K562 (cell line): ENCODE measurements around the gene CDH2. TPM values are rescaled to one million over a fixed set of nuclear protein-coding genes. Genes with fewer than 3 reads are reported as not detected.

ENCODE experiments used
- ATAC-seq: fragments of 200-7000 bp; cut with Tn5 transposase; 3 replicates; pipeline ENCODE4 v1.9.1; 2020; ENCODE audit warnings: moderate library complexity
- BruUV-seq: library from RNA; stranded (reverse); fragments of 400-500 nt; replicated peaks from 2 replicates; lab custom pipeline; 2021; lab: Mats Ljungman, UMichigan
- CTCF ChIA-PET: fragments of 300-600 bp; formaldehyde crosslinking; extraction: SDS; loops from one replicate; lab custom pipeline; 2021; ENCODE audit warnings: low intra/inter-chr PET ratio; lab: Yijun Ruan, JAX
- POLR2A ChIA-PET: fragments of 300-600, 350-650 bp; sonication (Branson Sonifier 250); formaldehyde crosslinking; extraction: SDS; loops from one replicate; lab custom pipeline; 2021; ENCODE audit warnings: antibody characterized with exemption, inconsistent platforms; lab: Yijun Ruan, JAX
- DNase-seq, 4 experiments: peaks; one replicate each; pipeline versions ENCODE4 v3.0.0 to v3.0.0-alpha.2; 2011 to 2018; ENCODE audit warnings: low spot score in 3 of 4, mixed read lengths in 3 of 4; ENCODE audit errors: extremely low read depth in 1 of 4
- FAIRE-seq: peaks from 2 replicates; lab custom pipeline; 2011; peaks lifted over from hg19 to GRCh38; lab: Jason Lieb, UNC
- H2AFZ ChIP-seq: 2 replicates; pipeline ENCODE4 v1.6.0; 2011; ENCODE audit warnings: low read depth, low read length, control low read depth, inconsistent platforms
- H3K27ac ChIP-seq: fragments of 200-600 bp; 3 replicates; pipeline ENCODE4 v1.8.0; 2011; ENCODE audit warnings: low read depth, mild to moderate bottlenecking, control low read depth, inconsistent platforms, low read length, moderate library complexity, mixed read lengths; ENCODE audit errors: extremely low read depth
- H3K27me3 ChIP-seq, 2 experiments: fragments of 300-600 bp in 1 of 2; 2 replicates in 1 of 2; 3 replicates in 1 of 2; pipeline versions ENCODE4 v1.6.0 to v1.8.0; 2011; ENCODE audit warnings: inconsistent platforms in 2 of 2, low read length in 2 of 2, mild to moderate bottlenecking in 1 of 2, mixed read lengths in 1 of 2, moderate library complexity in 1 of 2; ENCODE audit not compliant: control insufficient read depth in 2 of 2, insufficient read depth in 2 of 2
- H3K36me3 ChIP-seq: fragments of 300-600 bp; 3 replicates; pipeline ENCODE4 v1.8.0; 2011; ENCODE audit warnings: mild to moderate bottlenecking, low read length, inconsistent platforms; ENCODE audit not compliant: control insufficient read depth, insufficient read depth
- H3K4me1 ChIP-seq, 2 experiments: fragments of 200-600 bp in 1 of 2; replicated peaks in 1 of 2; 2 replicates in 1 of 2; 3 replicates in 1 of 2; pipeline versions ENCODE4 v1.5.1 to v1.8.0; 2011; ENCODE audit warnings: inconsistent platforms in 2 of 2, low read length in 2 of 2, mild to moderate bottlenecking in 1 of 2, mixed read lengths in 1 of 2, moderate library complexity in 1 of 2; ENCODE audit not compliant: control insufficient read depth in 2 of 2, insufficient read depth in 2 of 2
- H3K4me2 ChIP-seq: 2 replicates; pipeline ENCODE4 v1.6.1; 2011; ENCODE audit warnings: low read length, control low read depth, inconsistent platforms, mixed read lengths; ENCODE audit not compliant: insufficient read depth
- H3K4me3 ChIP-seq: fragments of 200-600 bp; sonication (generic), shearing (Covaris generic); 2 replicates; pipeline ENCODE4 v1.5.1; 2016; ENCODE audit warnings: control low read depth, inconsistent platforms
- H3K79me2 ChIP-seq: fragments of 200-600 bp; 3 replicates; pipeline ENCODE4 v1.8.0; 2011; ENCODE audit warnings: low read length, inconsistent platforms; ENCODE audit not compliant: control insufficient read depth, insufficient read depth
- H3K9ac ChIP-seq, 2 experiments: 2 replicates each; pipeline versions ENCODE4 v1.6.0 to v1.6.1; 2011; ENCODE audit warnings: low read depth in 2 of 2, low read length in 2 of 2, control low read depth in 1 of 2, inconsistent platforms in 1 of 2, mild to moderate bottlenecking in 1 of 2, mixed read lengths in 1 of 2; ENCODE audit not compliant: insufficient read depth in 1 of 2
- H3K9me1 ChIP-seq: one replicate; pipeline ENCODE4 v1.6.0; 2011; ENCODE audit warnings: inconsistent platforms, mild to moderate bottlenecking, low read length, moderate library complexity; ENCODE audit not compliant: control insufficient read depth, insufficient read depth
- H3K9me3 ChIP-seq: replicated peaks from 2 replicates; pipeline ENCODE4 v1.5.1; 2011; ENCODE audit warnings: low read depth, low read length, inconsistent platforms; ENCODE audit not compliant: control insufficient read depth, insufficient read depth
- H4K20me1 ChIP-seq: replicated peaks from 2 replicates; pipeline ENCODE4 v1.6.1; 2011; ENCODE audit warnings: low read length, inconsistent platforms, mixed read lengths; ENCODE audit not compliant: control insufficient read depth, insufficient read depth
- BCOR ChIP-seq: fragments of 450-650 bp; IDR thresholded peaks from 2 replicates; pipeline ENCODE4 v1.6.1; 2016
- ELK1 ChIP-seq: sonication (generic); formaldehyde crosslinking; IDR thresholded peaks from 2 replicates; pipeline ENCODE4 v1.8.1; 2022; ENCODE audit warnings: missing genetic modification reagents
- FUS ChIP-seq: fragments of 200-400 bp; formaldehyde crosslinking; optimal IDR thresholded peaks from 2 replicates; pipeline ENCODE3; 2017; ENCODE audit warnings: low read depth, low read length
- KDM5B ChIP-seq: fragments of 200-600 bp; sonication (generic); IDR thresholded peaks from 2 replicates; pipeline ENCODE4 v1.6.1; 2012; ENCODE audit warnings: low read depth, mild to moderate bottlenecking, moderate library complexity, low read length, control low read depth, inconsistent platforms; ENCODE audit not compliant: insufficient replicate concordance
- MNT ChIP-seq, 2 experiments: fragments of 450-650 bp; conservative IDR thresholded peaks; 2 replicates each; pipeline ENCODE4 v1.6.1; 2017; ENCODE audit warnings: mild to moderate bottlenecking in 2 of 2, moderate library complexity in 2 of 2
- PHB2 ChIP-seq: fragments of 450-650 bp; IDR thresholded peaks from 2 replicates; pipeline ENCODE4 v1.6.1; 2017; ENCODE audit warnings: low read depth
- RBM25 ChIP-seq: fragments of 200-400 bp; formaldehyde crosslinking; IDR thresholded peaks from 2 replicates; pipeline ENCODE4 v1.6.1; 2018; ENCODE audit warnings: low read length, low read depth, moderate library complexity; ENCODE audit not compliant: severe bottlenecking
- SP1 ChIP-seq: sonication (generic); formaldehyde crosslinking; IDR thresholded peaks from 2 replicates; pipeline ENCODE4 v1.8.1; 2022; ENCODE audit warnings: mild to moderate bottlenecking, missing genetic modification reagents
- ZBTB5 ChIP-seq: fragments of 450-650 bp; IDR thresholded peaks from 2 replicates; pipeline ENCODE4 v1.6.1; 2017; ENCODE audit warnings: antibody characterized with exemption
- ZKSCAN8 ChIP-seq: fragments of 200-800 bp; sonication (Bioruptor generic); IDR thresholded peaks from 2 replicates; pipeline ENCODE4 v1.6.1; 2016; ENCODE audit warnings: missing genetic modification characterization, missing compliant biosample characterization
- ZMIZ1 ChIP-seq, 2 experiments: fragments of 150-350 bp in 1 of 2; IDR thresholded peaks; 2 replicates each; pipeline ENCODE4 v1.6.1; 2012 to 2016; ENCODE audit warnings: low read depth in 2 of 2, low read length in 2 of 2, mild to moderate bottlenecking in 1 of 2, moderate library complexity in 1 of 2
- ZNF740 ChIP-seq, 3 experiments: fragments of 200-800 bp in 1 of 3; sonication (Bioruptor generic) in 1 of 3; sonication (generic) in 1 of 3; formaldehyde crosslinking in 1 of 3; IDR thresholded peaks; 2 replicates each; pipeline versions ENCODE4 v1.6.1 to v1.8.0; 2016 to 2022; ENCODE audit warnings: mild to moderate bottlenecking in 2 of 3, missing compliant biosample characterization in 2 of 3, missing genetic modification characterization in 2 of 3, missing genetic modification reagents in 1 of 3
- in situ Hi-C: fragments of 300-500 bp; cut with MboI; formaldehyde crosslinking; loops from 4 replicates; pipeline ENCODE4 v1.15.0; 2018; ENCODE audit warnings: inconsistent platforms, mixed read lengths
- intact Hi-C: fragments of 100-400 bp; cut with micrococcal nuclease; formaldehyde crosslinking; loops from 2 replicates; pipeline ENCODE4 v1.14.2; 2022
- polyA plus RNA-seq, 8 experiments: library from polyadenylated mRNA; depleted of rRNA in 4 of 8; stranded (reverse) in 5 of 8; unstranded in 3 of 8; fragments of >200 nt; fragmentation: Nextera tagmentation in 2 of 8; fragmentation: Illumina TruSeq in 1 of 8; extraction: Ambion mirVana in 2 of 8; extraction: Trizol in 1 of 8; gene quantifications; 2 replicates each; pipeline versions ENCODE4 v1.2.1 to v1.2.3, GENCODE V29; 2011 to 2014; ENCODE audit warnings: inconsistent platforms in 1 of 8, missing spikeins in 1 of 8
- total RNA-seq, 7 experiments: library from RNA; depleted of rRNA in 6 of 7; stranded (reverse); fragments of >200 nt in 6 of 7; fragmentation: Illumina TruSeq in 2 of 7; extraction: Trizol in 2 of 7; gene quantifications; 2 replicates each; pipeline versions ENCODE4 v1.2.1 to v1.2.3, GENCODE V29; 2011 to 2021; ENCODE audit warnings: low replicate concordance in 1 of 7

CDH2 gene
- total and polyA plus RNA-seq, 9 of the 15 experiments (the other 6 are each of a cell fraction or from before 2014, with no cell fraction given) = 0.04 TPM; not detected in 8

GRCh38 chr18:28040716-28041115 is 136.2 kb downstream of the CDH2 start:
- FAIRE-seq = no peak

More at GRCh38 chr18:28040716-28041115, 136.2 kb downstream of the CDH2 start:
- H3K27me3 ChIP-seq = no peaks in the 10 kb centered on the region
- ChIA-PET POLR2A (no interaction called here), CTCF (no interaction called here)
- H3K9me1 ChIP-seq = no peaks in the 10 kb centered on the region
- H3K4me2 ChIP-seq = no peak overlapping the region
- no peak overlapping the region for H2AFZ ChIP-seq
- H4K20me1 ChIP-seq = no peaks in the 10 kb centered on the region
- in situ Hi-C loops (no loop called here), intact Hi-C loops (no loop called here)
- BruUV-seq = no TSS peak
- no peak overlapping the region for H3K27ac ChIP-seq
- DNase-seq (no peak), ATAC-seq (no peak)
- no peaks in the 10 kb centered on the region for H3K9me3 ChIP-seq
- H3K4me3 ChIP-seq = no peak overlapping the region
- H3K36me3 ChIP-seq = no peaks in the 10 kb centered on the region
- H3K9ac ChIP-seq = no peak overlapping the region
- no peak for TF ChIP-seq FUS
- no peak for TF ChIP-seq ZKSCAN8
- no peak for TF ChIP-seq ZNF740 (CRISPR knock-in tag; IDR thresholded peaks at IDR 0.05)
- no peak for TF ChIP-seq ZNF740 (tag; IDR thresholded peaks at IDR 0.05)
- no peak for TF ChIP-seq ZBTB5
- no peak for TF ChIP-seq MNT (conservative IDR thresholded peaks at IDR 0.05)
- no peak for TF ChIP-seq BCOR
- TF ChIP-seq ZMIZ1 (IDR thresholded peaks at IDR 0.05; ENCODE audit: low read depth in 2 of 2, low read length in 2 of 2) = no peak
- no peak for TF ChIP-seq ELK1 (CRISPR knock-in tag)
- TF ChIP-seq SP1 = no peak
- TF ChIP-seq PHB2 = no peak
- TF ChIP-seq KDM5B = no peak
- TF ChIP-seq RBM25 = no peak
- no peaks in the 10 kb centered on the region for H3K4me1 ChIP-seq
- H3K79me2 ChIP-seq = no peaks in the 10 kb centered on the region
